GM15510 (cell line): ENCODE measurements around the gene DENND5A.

Source experiments
- POLR2A ChIP-seq: IDR thresholded peaks from 3 replicates; pipeline ENCODE4 v1.6.1; 2011; ENCODE audit warnings: borderline replicate concordance; ENCODE audit not compliant: insufficient read length; ENCODE audit errors: extremely low read depth

Gene DENND5A

DNA sequence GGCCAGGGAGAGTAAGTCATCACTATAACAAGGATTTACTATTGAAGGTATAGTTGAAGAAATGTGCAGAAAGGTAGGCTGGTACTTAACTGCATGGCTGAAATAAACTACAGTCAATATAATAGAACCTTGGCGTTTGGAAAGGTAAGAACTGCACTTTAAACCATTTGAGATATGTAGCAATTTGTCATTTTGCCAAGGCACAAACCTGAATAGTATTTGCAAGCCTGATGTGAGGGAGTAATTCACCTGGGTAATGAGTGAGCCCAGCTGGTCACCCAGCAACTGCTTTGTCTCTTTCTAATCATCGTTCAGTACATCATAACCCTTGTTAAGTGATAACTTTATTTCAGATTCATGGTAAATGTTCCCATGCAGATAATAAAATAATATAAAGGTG, 111.5 kb downstream of the DENND5A start:
- TF ChIP-seq POLR2A = no peak

DNA sequence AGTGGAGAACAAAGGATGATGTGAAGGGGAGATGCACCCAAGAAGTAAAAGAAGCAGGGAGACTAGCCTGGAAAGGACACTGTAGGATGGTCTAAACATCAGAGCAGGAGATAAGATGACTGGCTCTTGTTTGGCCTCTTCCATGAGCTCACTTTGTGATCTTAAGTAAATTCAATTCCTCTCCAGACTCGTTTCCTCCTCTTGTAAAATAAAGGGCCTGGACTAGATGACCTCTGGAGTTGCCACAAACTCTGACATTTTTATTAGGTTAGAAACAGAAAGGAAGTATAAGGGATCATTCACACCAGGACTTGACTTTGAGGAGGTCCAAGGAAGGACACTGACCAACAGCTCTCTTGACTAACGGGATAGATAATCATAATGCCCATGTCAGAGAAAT, 113.5 kb downstream of the DENND5A start:
- no peak for TF ChIP-seq POLR2A

DNA sequence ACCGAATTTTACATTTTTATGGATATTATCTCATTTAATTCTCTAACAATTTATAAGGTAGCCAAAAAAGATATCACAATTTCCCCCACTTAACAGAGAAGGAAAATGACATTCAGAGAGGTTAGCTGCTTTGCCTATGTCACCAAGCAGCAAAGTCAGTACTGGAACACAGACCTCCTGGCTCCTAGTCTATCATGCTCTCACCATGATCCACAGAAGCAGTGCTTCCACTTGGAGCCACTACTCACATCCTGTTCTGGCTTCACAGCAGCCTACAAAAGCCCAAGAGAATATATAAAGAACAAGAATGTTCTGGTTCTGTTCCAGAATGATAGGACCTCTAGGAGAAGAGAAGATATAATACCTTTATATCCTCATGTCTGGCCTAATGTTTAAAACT, 114.2 kb downstream of the DENND5A start:
- TF ChIP-seq POLR2A = no peak

DNA sequence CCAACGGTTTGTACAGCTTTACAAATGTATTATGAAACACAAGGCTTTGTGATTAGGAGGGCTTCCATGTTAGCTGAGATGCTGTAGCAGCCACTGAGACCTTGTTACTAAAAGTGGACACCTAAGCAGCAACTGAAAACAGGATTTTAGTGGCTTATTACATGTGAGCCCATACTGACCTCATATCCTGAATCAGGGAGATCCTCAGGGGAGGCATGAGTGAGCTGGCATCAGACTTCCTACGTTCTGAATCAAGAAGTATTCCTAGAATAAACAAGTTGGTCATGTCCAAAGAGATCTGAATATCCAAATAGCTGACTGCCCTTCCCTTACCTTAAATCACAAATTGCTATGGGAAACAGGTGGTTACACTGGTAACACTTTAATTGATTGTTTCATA, 114.6 kb downstream of the DENND5A start:
- TF ChIP-seq POLR2A = no peak

DNA sequence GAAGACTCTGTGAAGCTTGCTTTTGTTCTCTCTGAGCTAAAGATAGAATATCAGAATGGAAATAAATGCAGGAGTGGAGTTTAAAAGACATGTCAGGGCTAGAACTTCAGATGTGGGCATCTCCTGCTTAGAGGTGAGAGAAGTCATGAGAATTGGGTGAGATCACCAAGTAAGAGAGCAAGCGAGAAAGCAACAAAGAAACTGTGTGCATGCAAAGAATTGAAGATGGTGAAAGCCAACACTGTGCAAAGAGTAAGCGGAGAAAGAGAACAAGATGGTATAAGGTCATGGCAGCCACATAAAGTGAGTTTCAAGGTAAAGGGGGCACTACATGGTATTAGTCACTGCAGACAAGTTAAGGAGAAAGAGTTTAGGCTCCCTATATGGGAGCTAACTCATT, 116.4 kb downstream of the DENND5A start:
- TF ChIP-seq POLR2A = no peak

DNA sequence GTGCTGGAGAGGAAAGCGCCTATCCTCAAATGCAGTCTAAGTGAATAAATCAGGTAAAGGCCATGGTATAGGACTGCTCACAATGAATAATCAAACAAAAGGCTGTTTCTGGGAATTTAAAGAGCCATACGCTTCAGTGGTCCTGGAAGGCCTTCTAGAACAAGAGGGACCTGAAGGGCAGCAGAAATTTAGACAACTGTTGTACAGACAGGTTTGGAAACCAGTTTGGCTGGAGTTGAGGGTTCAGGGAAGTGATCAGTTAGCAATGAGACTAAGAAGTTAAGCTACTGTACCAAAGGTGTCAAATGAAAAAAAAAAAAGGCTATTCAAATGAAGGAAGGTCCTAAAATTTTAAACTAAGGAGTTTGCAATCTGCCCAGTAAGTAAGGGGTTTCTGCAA, 117.1 kb downstream of the DENND5A start:
- no peak for TF ChIP-seq POLR2A

DNA sequence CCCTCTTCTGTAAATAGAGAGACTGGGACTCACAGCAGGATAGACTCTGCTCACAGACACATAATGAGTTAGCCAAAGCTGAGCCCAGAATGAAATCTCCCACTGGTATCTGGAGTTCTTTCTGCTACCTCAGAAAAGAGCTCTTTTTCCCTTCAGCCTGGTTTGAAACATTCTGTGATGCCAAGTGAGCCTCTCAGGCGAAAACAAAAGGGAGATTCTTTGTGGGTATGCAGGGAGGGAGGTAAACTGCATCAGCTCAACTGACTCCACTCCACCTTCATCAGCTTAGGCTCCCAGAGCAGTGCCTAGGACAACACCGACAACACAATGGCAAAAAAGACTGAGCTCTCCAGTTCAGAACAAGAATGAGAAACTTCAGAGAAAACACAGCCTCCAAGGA, 118.7 kb downstream of the DENND5A start:
- TF ChIP-seq POLR2A = no peak

DNA sequence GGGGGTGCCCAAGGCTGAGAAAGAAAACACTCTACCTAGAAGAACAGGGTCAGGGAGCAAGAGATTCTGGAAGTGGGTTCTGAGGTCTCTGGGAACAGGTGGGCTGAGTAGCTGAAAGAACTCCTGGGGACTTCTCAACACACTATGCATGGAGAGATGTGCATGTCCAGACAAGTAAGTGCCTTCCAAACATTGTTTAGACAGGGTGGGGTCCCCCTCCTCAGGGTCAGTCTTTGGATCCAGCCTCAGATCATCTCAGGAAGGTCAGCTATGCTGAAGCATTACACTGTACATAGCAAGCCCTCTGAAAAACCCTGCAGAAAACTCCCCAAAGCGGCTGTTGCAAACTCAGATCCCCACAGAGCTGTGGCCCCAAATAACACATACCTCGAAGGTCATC, 119.9 kb downstream of the DENND5A start:
- no peak for TF ChIP-seq POLR2A

DNA sequence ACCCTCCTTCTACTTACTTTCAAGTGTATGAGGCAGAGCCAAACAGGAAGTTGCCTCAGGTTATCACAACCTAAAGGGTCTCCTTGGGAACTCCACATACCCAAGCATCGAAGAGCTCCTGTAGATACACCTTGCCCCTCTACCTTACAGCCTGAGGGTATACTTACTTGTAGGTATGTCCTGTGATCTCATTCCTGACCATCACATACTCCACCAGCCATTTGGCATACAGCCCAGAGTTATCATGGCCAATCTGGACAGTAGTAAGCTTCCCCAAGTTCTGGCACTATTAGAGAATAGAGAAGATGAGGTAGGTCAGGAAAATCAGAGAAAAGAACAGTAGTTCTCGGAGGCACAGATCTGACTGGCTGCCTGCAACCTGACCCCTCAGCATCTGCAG, 120.3 kb downstream of the DENND5A start:
- no peak for TF ChIP-seq POLR2A

DNA sequence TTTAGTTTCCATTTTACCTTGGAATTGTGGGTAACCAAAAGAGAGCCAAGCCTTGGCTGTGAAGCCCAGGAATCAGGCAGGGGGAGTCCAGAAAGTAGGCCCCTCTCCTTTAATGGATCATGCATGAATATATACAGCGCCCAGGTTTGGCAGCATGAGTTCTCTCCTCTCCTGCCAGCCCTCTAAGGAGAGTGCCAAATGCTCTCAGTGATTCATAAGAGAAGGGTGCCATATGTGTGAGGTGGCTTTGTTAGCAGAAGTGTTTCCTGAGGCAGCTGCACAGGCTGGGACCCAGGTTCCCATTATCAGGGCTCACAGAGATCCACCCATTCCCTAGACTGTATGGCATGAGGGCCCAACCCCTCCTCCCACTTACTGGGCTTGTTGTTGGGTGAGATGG, 121.4 kb downstream of the DENND5A start:
- TF ChIP-seq POLR2A = no peak

DNA sequence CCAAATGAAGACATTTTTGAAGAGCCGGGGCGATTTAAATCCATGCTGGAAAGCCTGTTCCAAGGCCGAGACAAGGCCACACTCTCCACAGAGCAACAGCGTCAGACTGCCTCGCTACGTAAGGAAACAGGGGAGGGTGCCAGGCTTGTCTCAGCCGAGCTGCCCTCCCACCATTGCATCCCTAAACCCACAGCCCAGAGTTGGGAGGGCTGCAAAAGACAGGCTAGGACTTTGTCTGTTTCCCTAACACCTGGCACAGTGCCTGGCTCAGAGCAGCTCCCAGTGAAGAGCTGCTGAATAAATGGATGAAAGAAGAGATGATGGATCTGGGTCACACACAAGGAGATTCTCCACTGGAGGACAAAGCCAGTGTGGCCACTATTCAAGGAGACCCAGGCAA, 122.4 kb downstream of the DENND5A start:
- TF ChIP-seq POLR2A = no peak

DNA sequence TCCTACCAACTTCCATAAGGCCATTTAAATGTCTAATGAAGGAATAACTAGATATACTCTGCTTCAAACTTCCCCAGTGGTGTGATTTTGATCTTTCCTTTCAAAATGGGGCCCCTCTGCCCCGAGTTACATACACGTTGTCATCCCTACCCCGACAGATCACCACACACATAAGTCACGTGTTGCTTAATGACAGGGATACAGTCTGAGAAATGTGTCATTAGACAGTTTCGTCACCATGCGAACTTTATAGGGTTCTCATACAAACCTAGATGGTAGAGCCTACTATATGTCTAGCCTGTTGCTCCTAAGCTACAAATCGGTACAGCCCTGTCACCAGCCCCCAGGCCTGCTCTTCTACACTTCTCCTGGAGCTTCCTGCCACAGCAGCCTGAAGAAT, 124.0 kb downstream of the DENND5A start:
- TF ChIP-seq POLR2A = no peak

DNA sequence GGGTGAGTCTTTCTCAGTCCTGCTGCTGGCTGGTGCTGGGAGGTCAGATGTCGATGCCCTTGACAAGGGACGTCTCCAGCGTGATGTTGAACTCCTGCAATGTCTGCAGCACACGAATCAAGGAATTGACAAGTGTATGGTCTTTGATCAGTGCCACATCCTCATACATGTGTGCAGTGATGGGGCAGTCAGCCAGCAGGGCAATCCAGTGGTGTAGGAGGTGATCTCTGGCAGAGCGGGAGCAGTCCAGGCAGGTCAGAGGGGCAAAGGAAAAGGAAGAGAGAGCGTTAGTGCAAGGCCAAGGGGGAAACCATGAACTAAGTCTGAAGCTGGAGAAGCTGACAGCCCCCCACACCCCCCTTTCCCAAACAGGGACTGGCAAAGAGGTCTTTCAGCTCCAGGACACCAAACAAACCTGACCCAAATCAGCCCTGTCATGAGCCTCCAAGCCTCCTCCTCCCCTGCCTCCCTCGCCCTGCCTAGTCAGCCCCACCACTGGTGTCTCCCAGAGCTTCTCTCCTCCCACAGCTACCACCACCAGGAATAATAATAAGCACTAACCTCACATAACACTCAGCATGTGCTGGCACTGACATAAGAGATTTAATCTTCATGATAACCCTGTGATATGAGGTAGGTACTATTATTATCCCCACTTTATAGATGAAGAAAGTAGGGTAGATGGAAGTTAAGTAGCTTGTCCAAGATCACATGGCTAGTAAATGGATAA, 125.4 kb downstream of the DENND5A start:
- TF ChIP-seq POLR2A = no peak

DNA sequence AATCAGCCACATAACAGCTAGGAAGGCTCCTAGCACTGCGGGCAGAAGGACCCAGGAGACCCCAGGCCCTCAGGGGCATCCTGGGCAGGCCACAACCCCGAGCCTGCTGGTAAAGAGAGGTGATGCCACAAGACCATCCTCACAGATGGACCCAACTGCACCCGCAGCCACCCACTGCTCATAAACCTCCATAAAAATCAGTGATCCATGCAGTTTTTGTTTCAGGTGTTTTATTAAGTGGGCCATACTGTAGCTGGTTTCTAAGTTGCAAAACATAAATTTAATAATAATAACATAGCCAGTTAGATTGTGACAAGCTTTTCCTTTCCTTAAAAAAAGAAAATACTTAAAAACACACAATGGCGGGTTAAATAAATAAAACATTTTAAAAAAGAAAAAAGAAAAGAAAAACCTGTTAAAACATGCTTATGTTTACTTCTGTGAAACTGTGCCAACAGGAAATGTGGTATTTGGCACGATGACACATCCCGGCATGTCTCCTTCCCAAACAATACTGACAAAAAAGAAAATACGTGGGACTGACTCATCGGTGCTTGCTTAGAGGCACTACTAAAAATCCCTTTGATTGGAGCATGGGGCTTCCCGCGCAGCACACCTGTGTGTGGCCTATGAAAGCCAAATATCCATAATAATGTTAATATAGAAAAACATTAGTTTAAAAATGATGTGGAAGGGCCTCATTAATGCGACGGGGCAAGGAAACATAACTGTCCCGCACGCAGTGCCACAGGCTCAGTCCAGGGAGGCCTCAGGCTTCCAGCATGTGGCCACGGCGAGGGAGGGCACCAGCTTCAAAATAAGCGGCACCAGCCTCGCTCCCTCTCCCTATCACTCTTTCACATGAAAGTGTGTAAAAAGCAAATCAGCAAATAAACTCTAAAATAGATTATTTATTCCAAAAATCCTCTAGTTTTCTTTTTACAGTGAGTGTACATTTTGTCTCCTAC, 126.3 kb downstream of the DENND5A start:
- no peak for TF ChIP-seq POLR2A

DNA sequence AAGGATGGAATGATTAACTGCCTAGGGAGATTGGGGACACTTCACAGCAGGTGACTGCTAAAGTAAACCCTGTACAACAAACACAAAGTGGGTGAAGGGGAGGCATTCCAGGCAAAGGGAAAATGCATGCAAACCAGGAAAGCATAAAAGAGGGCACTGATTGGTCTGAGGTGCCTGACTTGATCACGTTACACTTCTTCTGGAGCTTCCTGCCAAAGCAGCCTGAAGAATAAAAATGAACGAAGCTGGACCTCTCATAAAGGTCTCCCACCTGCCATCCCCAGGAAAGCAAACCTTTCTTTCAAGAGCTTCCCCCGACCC, 127.1 kb downstream of the DENND5A start:
- no peak for TF ChIP-seq POLR2A

DNA sequence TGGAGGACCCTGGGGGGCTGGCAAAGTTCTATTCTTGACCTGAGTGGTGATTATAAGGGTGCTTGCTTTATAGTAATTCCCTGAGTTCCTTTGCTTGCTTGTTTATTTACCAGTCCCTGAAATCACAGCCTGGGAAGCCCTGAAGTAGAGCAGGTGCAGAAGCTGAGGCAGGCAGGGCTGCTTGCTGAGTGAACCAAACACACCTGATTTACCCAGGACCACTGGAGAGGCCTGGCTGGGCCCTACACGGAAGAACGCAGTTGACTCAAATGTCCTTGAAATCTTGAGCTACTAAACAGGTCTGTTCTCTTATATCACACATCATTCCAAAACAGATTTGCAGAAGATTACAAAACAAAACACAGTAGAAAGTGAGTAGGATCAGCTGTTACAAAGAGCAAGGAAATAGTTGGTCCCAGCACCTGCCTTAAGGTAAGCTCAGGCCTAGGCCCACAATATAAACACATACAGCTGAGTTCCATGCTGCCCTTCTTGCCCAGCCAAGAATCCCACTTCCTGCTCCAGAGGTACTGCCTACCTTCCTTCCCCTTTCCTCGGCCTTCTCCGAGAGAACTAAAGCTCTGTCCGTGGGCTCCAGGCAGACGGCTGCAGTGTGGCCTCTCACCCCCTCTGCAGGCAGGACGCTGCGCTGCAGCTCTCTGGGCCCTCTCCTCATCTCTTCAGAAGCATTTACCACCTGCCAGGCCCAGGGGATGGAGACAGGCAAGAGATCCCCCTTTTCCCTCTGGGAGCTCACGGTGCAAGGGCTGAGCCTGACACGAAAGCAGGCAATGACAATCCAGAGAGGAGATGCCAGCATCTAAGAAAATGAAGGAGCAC, 127.6 kb downstream of the DENND5A start:
- TF ChIP-seq POLR2A = no peak

DNA sequence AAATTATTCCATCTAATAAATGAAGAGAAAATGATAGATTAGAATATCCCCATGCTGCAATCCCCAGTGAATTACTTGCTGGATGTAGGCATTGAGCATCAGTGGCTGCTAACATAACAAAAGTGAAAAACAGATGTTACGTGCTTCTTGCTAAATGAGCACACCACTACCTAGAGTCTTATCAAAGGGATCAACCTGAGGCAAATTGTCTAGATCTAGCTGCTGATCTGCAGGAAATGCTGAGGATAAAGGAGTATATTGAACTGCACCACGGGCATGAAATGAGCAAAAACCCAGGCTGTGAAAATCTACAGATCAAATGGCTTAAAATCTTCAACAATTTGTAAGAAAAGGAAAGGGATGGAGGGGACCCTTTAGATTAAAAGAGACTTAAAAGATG, 128.4 kb downstream of the DENND5A start:
- TF ChIP-seq POLR2A = no peak
